Type B pancreatic cell (in vitro differentiated cells): Measurements from ENCODE around the gene PIN1. TPM values are rescaled to one million over a fixed set of nuclear protein-coding genes. Genes with fewer than 3 reads are reported as not detected.

ENCODE experiments used
- DNase-seq: peaks from one replicate; pipeline ENCODE4 v3.0.0; 2021; ENCODE audit warnings: mixed read lengths; ENCODE audit not compliant: unreplicated experiment; ENCODE audit errors: extremely low spot score
- H3K27ac Mint-ChIP-seq: 2 replicates; pipeline ENCODE4 v1.8.0; 2021; ENCODE audit warnings: mild to moderate bottlenecking, mixed read lengths
- H3K27me3 Mint-ChIP-seq: 2 replicates; pipeline ENCODE4 v1.8.0; 2021; ENCODE audit warnings: mixed read lengths
- H3K36me3 Mint-ChIP-seq: 2 replicates; pipeline ENCODE4 v1.8.0; 2021; ENCODE audit warnings: mixed read lengths
- H3K4me1 Mint-ChIP-seq: one replicate; pipeline ENCODE4 v1.8.0; 2021; ENCODE audit warnings: mixed read lengths; ENCODE audit not compliant: unreplicated experiment
- H3K4me3 Mint-ChIP-seq: 2 replicates; pipeline ENCODE4 v1.8.0; 2021; ENCODE audit warnings: mild to moderate bottlenecking, mixed read lengths
- H3K9me3 Mint-ChIP-seq: 2 replicates; pipeline ENCODE4 v1.8.0; 2021; ENCODE audit warnings: mixed read lengths
- CTCF ChIP-seq: fragments of 200-600 bp; sonication (generic); conservative IDR thresholded peaks from 2 replicates; pipeline ENCODE4 v1.5.0; 2021; ENCODE audit warnings: antibody characterized with exemption, mild to moderate bottlenecking
- total RNA-seq: library from RNA; stranded (reverse); gene quantifications from 2 replicates; pipeline ENCODE4 v1.2.1, GENCODE V29; 2021; ENCODE audit warnings: low replicate concordance

PIN1 gene
- total RNA-seq, 1 donor from 2014 or later = 69.6 TPM

- TF ChIP-seq CTCF = no peak
- DNase-seq = no peak
- H3K27me3 Mint-ChIP-seq = no peaks in the 10 kb centered on the region
- H3K36me3 Mint-ChIP-seq = no peaks in the 10 kb centered on the region
- no peak overlapping the region for H3K27ac Mint-ChIP-seq
- peaks cover 12% of the 10 kb centered on the region for H3K4me1 Mint-ChIP-seq
- no peaks in the 10 kb centered on the region for H3K9me3 Mint-ChIP-seq
- no peak overlapping the region for H3K4me3 Mint-ChIP-seq
Measured at GRCh38 chr19:9878511-9879196, 43.5 kb downstream of the PIN1 start.

- H3K4me3 Mint-ChIP-seq = no peak overlapping the region
- no peak overlapping the region for H3K27ac Mint-ChIP-seq
- no peaks in the 10 kb centered on the region for H3K4me1 Mint-ChIP-seq
- no peaks in the 10 kb centered on the region for H3K36me3 Mint-ChIP-seq
- no peak for TF ChIP-seq CTCF
- no peak for DNase-seq
- H3K27me3 Mint-ChIP-seq = no peaks in the 10 kb centered on the region
- H3K9me3 Mint-ChIP-seq = no peaks in the 10 kb centered on the region
Measured at GRCh38 chr19:9881720-9882119, 46.6 kb downstream of the PIN1 start.

GRCh38 chr19:9883231-9883758, 48.2 kb downstream of the PIN1 start:
- Mint-ChIP-seq H3K4me3 (no peak overlapping the region), H3K27ac (no peak overlapping the region), H3K27me3 (no peaks in the 10 kb centered on the region), H3K4me1 (no peaks in the 10 kb centered on the region), H3K9me3 (no peaks in the 10 kb centered on the region), H3K36me3 (no peaks in the 10 kb centered on the region)
- no peak for TF ChIP-seq CTCF
- no peak for DNase-seq

- Mint-ChIP-seq H3K36me3 (no peaks in the 10 kb centered on the region), H3K27ac (no peak overlapping the region), H3K9me3 (no peaks in the 10 kb centered on the region), H3K4me3 (no peak overlapping the region), H3K4me1 (no peaks in the 10 kb centered on the region), H3K27me3 (no peaks in the 10 kb centered on the region)
- TF ChIP-seq CTCF = no peak
- no peak for DNase-seq
Measured at GRCh38 chr19:9883764-9884163, 48.6 kb downstream of the PIN1 start.

GRCh38 chr19:9885077-9885552, 50.0 kb downstream of the PIN1 start:
- H3K4me1 Mint-ChIP-seq = no peaks in the 10 kb centered on the region
- H3K4me3 Mint-ChIP-seq = no peak overlapping the region
- H3K36me3 Mint-ChIP-seq = no peaks in the 10 kb centered on the region
- H3K9me3 Mint-ChIP-seq = no peaks in the 10 kb centered on the region
- no peak for DNase-seq
- H3K27ac Mint-ChIP-seq = no peak overlapping the region
- H3K27me3 Mint-ChIP-seq = no peaks in the 10 kb centered on the region
- TF ChIP-seq CTCF = no peak
